Activated naive CD4-positive, alpha-beta T cell treated with anti-CD3 and anti-CD28 coated beads, Interleukin-2, amount 10 ng/mL, durations not matched to agents 7 days and 5 days (primary cell): ENCODE measurements around the gene AFF3.

Source experiments
- CTCF ChIA-PET: fragments of 350-600 bp; sonication (Branson Sonifier 250); formaldehyde crosslinking; loops from one replicate; lab custom pipeline; 2021; ENCODE audit warnings: antibody characterized with exemption; lab: Charles Lee
- DNase-seq: peaks from one replicate; pipeline ENCODE4 v3.0.0-alpha.2; 2020
- H3K27ac Mint-ChIP-seq: one replicate; pipeline ENCODE4 v1.8.0; 2021; ENCODE audit warnings: mild to moderate bottlenecking, moderate library complexity, mixed read lengths
- H3K27me3 Mint-ChIP-seq: one replicate; pipeline ENCODE4 v1.8.0; 2021; ENCODE audit warnings: mild to moderate bottlenecking, mixed read lengths
- H3K36me3 Mint-ChIP-seq: one replicate; pipeline ENCODE4 v1.8.0; 2021; ENCODE audit warnings: mixed read lengths
- H3K4me1 Mint-ChIP-seq: one replicate; pipeline ENCODE4 v1.8.0; 2021; ENCODE audit warnings: mixed read lengths
- H3K4me3 Mint-ChIP-seq: one replicate; pipeline ENCODE4 v1.8.0; 2021; ENCODE audit warnings: mild to moderate bottlenecking, moderate library complexity, mixed read lengths
- H3K9me3 Mint-ChIP-seq: one replicate; pipeline ENCODE4 v1.8.0; 2021; ENCODE audit warnings: mixed read lengths

AFF3 gene

DNA sequence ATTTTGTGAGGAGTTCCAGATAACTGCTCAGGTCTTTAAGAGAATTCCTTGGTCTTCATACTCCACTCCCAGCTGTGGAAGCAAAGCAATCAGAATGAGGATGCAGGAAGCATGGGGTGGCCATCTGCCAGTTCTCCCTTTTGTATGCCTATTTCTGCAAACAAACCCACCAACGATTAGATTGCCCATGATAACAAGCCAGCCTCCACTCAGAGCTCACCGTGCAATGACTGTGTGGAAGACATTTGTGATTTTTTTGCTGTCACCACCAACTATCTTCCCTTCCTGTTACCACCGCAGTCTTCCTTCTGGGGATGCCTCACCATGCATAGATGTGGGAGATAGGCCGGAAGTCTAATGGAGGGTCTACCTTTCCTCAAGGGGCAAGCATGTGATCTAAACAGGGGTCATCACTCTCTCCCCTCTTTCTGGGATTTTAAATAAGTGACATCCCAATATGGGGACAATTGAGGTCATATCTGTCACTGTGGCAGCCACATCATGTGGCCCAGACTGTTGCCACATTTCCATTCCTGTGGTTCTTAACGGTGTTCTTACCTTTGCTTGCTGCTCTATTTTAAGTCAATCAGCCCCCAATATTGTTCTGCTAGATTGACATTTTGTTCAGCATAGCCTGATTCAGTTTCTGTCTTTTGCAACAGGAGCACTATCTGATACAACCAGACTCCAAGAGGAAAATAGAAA lies 4.4 kb downstream of the AFF3 start:
- peak overlapping the region; percentile 59 for H3K27ac Mint-ChIP-seq
- H3K9me3 Mint-ChIP-seq: no peaks in the 10 kb centered on the region
- CTCF ChIA-PET: interaction anchor here (0.6 kb wide), 1 partner anchor 23 kb away, joined by 3 read pairs; no protein-coding TSS in a partner anchor
- no peak overlapping the region for H3K4me3 Mint-ChIP-seq
- H3K27me3 Mint-ChIP-seq: peaks cover 6% of the 10 kb centered on the region
- DNase-seq: peak; percentile 24
- peaks cover 10% of the 10 kb centered on the region for H3K36me3 Mint-ChIP-seq
- peaks cover 56% of the 10 kb centered on the region for H3K4me1 Mint-ChIP-seq

DNA sequence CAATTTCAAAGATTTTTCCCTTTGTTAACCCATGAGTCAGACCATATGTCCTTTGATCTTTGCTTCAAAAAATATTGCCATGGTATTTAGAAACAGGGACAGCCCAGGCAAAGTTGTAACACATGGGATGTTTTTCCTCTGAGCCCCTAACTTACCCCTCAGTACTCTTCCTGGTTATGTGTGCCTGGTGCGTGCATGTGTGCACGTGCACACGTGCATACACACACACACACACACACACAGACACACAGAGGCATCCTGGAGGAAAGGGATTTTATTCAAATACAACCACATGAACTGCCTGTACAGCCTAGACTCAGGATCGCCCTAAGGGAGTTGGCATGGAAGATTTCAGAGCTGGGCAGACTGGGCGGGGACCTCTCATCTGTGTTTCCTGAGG lies 5.1 kb downstream of the AFF3 start:
- no peak for DNase-seq
- peaks cover 10% of the 10 kb centered on the region for H3K36me3 Mint-ChIP-seq
- H3K9me3 Mint-ChIP-seq: no peaks in the 10 kb centered on the region
- H3K4me1 Mint-ChIP-seq: peaks cover 49% of the 10 kb centered on the region
- no peak overlapping the region for H3K4me3 Mint-ChIP-seq
- CTCF ChIA-PET: interaction anchor here (0.6 kb wide), 1 partner anchor 23 kb away, joined by 3 read pairs; no protein-coding TSS in a partner anchor
- peaks cover 4% of the 10 kb centered on the region for H3K27me3 Mint-ChIP-seq
- H3K27ac Mint-ChIP-seq: no peak overlapping the region

DNA sequence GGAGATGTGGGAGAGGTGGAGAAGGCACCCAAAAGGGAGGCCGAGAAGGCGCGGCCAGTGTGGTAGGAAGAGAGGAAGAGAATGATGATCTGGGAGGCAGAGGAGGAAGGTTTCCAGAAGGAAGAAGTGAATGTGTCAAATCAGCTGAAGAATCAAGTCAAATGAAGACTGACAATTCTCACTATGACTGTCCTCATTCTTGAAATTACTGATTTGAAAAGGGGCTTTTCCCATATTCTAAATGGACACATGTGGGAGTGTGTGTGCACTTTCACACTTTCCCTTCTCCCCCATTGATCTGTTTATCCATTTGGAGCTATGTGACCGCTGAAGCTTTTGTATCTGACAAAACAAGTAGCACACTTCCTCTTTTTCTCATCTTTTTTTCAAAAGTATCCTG lies 6.1 kb downstream of the AFF3 start:
- no peak for DNase-seq
- no peaks in the 10 kb centered on the region for H3K27me3 Mint-ChIP-seq
- H3K27ac Mint-ChIP-seq: no peak overlapping the region
- H3K4me1 Mint-ChIP-seq: peaks cover 39% of the 10 kb centered on the region
- peaks cover 10% of the 10 kb centered on the region for H3K36me3 Mint-ChIP-seq
- H3K9me3 Mint-ChIP-seq: no peaks in the 10 kb centered on the region
- CTCF ChIA-PET: no interaction called here
- H3K4me3 Mint-ChIP-seq: no peak overlapping the region

DNA sequence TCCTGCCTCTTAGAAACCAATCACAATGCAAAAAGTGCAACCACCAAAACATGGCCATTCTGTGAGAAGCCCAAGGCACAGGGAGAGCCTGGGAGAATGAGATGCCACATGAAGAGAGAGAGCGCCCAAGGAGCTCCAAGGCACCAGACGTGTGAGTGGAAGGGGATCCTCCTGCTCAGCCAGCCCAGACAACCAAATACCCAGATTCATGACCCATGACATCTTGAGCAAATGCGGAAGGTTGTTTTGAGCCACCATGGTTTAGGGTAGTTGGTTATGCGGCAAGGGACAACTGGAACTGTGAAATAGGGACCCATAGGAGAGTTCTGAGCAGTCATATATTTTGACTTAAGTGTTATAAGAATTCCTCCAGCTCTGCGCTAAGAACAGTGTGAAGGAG lies 7.0 kb downstream of the AFF3 start:
- Mint-ChIP-seq H3K4me3 (no peak overlapping the region), H3K9me3 (no peaks in the 10 kb centered on the region), H3K36me3 (peaks cover 8% of the 10 kb centered on the region), H3K27ac (no peak overlapping the region), H3K27me3 (no peaks in the 10 kb centered on the region), H3K4me1 (peaks cover 30% of the 10 kb centered on the region)
- CTCF ChIA-PET: no interaction called here
- no peak for DNase-seq

- CTCF ChIA-PET: no interaction called here
- Mint-ChIP-seq H3K27ac (no peak overlapping the region), H3K4me1 (no peaks in the 10 kb centered on the region), H3K4me3 (no peak overlapping the region), H3K9me3 (no peaks in the 10 kb centered on the region), H3K36me3 (peaks cover under 1% of the 10 kb centered on the region), H3K27me3 (no peaks in the 10 kb centered on the region)
- DNase-seq: no peak
Measured at GRCh38 chr2:100130595-100131391, 11.6 kb downstream of the AFF3 start.

- Mint-ChIP-seq H3K36me3 (peaks cover 14% of the 10 kb centered on the region), H3K9me3 (peaks cover 9% of the 10 kb centered on the region), H3K27me3 (no peaks in the 10 kb centered on the region), H3K27ac (no peak overlapping the region), H3K4me1 (peaks cover 4% of the 10 kb centered on the region), H3K4me3 (no peak overlapping the region)
- CTCF ChIA-PET: no interaction called here
- DNase-seq: no peak
Measured at GRCh38 chr2:100126897-100127401, 15.4 kb downstream of the AFF3 start.

- CTCF ChIA-PET: no interaction called here
- DNase-seq: no peak
- Mint-ChIP-seq H3K4me1 (peaks cover 4% of the 10 kb centered on the region), H3K4me3 (no peak overlapping the region), H3K9me3 (peaks cover 9% of the 10 kb centered on the region), H3K27ac (no peak overlapping the region), H3K36me3 (peaks cover 17% of the 10 kb centered on the region), H3K27me3 (no peaks in the 10 kb centered on the region)
Measured at GRCh38 chr2:100126201-100126600, 16.2 kb downstream of the AFF3 start.

DNA sequence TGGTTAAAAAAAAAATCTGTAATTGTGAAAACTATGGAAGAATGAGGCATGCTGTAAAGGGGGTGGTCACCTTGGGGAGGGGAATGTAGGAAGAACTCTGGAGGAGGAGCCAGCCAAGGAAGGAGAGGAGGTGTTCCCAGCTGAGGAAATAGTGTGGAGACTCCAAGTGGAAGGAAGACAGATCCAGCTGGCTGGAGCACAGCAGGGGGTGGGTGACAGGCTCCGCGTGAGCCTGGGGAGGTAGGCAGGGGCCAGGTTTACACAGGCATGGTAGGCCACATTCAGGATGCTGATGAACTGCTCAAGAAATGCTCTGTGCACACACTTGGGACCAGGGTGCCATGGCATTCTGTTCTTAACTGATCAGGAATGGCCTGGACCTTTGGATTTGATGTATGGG lies 16.8 kb downstream of the AFF3 start:
- peaks cover 9% of the 10 kb centered on the region for H3K9me3 Mint-ChIP-seq
- H3K36me3 Mint-ChIP-seq: peaks cover 19% of the 10 kb centered on the region
- H3K4me3 Mint-ChIP-seq: no peak overlapping the region
- no peaks in the 10 kb centered on the region for H3K27me3 Mint-ChIP-seq
- peaks cover 4% of the 10 kb centered on the region for H3K4me1 Mint-ChIP-seq
- no peak overlapping the region for H3K27ac Mint-ChIP-seq
- no peak for DNase-seq
- CTCF ChIA-PET: no interaction called here

GRCh38 chr2:100124761-100125160 lies 17.6 kb downstream of the AFF3 start:
- CTCF ChIA-PET: no interaction called here
- peaks cover 21% of the 10 kb centered on the region for H3K36me3 Mint-ChIP-seq
- H3K27me3 Mint-ChIP-seq: no peaks in the 10 kb centered on the region
- peaks cover 9% of the 10 kb centered on the region for H3K9me3 Mint-ChIP-seq
- H3K4me3 Mint-ChIP-seq: no peak overlapping the region
- H3K4me1 Mint-ChIP-seq: peaks cover 4% of the 10 kb centered on the region
- no peak overlapping the region for H3K27ac Mint-ChIP-seq
- no peak for DNase-seq

DNA sequence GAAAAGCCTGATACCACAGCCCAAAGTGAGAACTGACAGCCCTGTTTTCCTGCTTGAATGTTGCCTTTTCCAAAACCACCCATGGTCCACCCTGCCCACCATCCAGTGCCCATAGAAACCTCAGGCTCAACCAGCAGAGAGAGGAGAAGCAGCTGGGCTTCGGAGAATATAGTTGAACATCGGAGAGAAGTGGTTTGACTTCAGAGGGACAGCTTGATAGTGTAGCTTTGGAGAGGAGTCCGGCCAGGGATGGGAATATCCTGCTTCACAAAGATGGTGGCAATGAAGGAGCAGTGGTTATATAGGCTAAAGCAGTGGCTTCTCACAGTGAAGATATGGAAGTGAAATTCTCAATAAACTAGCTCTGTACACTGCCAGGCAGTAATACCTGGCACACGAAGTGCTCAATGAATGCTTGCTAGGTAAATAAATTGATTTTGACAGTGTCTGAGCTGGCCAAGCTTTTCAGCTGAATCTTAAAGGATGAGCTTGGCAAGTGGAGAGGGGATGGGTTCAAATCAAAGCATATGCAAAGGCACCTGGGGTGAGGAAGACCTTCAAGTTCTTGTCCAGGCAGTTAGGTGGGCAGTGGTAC lies 21.2 kb downstream of the AFF3 start:
- CTCF ChIA-PET: no interaction called here
- H3K36me3 Mint-ChIP-seq: peaks cover 41% of the 10 kb centered on the region
- H3K27ac Mint-ChIP-seq: no peak overlapping the region
- no peak for DNase-seq
- no peaks in the 10 kb centered on the region for H3K27me3 Mint-ChIP-seq
- peaks cover 18% of the 10 kb centered on the region for H3K9me3 Mint-ChIP-seq
- peaks cover 4% of the 10 kb centered on the region for H3K4me1 Mint-ChIP-seq
- H3K4me3 Mint-ChIP-seq: no peak overlapping the region

GRCh38 chr2:100119235-100119634 lies 23.2 kb downstream of the AFF3 start:
- Mint-ChIP-seq H3K36me3 (peaks cover 36% of the 10 kb centered on the region), H3K4me1 (peaks cover 12% of the 10 kb centered on the region), H3K4me3 (no peak overlapping the region), H3K9me3 (peaks cover 15% of the 10 kb centered on the region), H3K27ac (no peak overlapping the region), H3K27me3 (no peaks in the 10 kb centered on the region)
- CTCF ChIA-PET: no interaction called here
- DNase-seq: no peak

GRCh38 chr2:100113990-100114433 lies 28.4 kb downstream of the AFF3 start:
- Mint-ChIP-seq H3K4me1 (peaks cover 45% of the 10 kb centered on the region), H3K9me3 (peaks cover 12% of the 10 kb centered on the region), H3K36me3 (peaks cover 24% of the 10 kb centered on the region), H3K27ac (peak overlapping the region; percentile 87), H3K27me3 (no peaks in the 10 kb centered on the region), H3K4me3 (no peak overlapping the region)
- DNase-seq: peak; percentile 38
- CTCF ChIA-PET: no interaction called here

DNA sequence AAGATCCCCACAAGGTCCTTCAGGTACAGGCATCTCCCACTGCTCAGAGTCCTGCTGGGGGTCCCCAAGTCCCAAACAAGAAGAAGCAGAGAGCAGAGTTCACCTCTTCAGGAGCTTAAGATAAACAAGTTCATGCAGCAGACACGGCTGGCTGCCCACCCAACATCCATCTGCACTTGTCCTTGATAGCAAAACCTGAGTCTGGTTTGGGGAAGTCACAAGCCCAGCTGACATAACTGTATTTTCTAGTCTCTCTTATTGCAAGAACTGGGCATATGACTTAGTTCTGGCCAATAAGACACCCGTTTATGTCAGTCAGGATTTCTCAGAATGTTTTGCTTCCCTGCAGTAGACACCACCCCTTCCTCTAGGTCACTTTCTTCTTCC lies 31.8 kb downstream of the AFF3 start:
- H3K36me3 Mint-ChIP-seq: peaks cover 18% of the 10 kb centered on the region
- no peak for DNase-seq
- peaks cover 20% of the 10 kb centered on the region for H3K27me3 Mint-ChIP-seq
- no peak overlapping the region for H3K27ac Mint-ChIP-seq
- no peak overlapping the region for H3K4me3 Mint-ChIP-seq
- H3K9me3 Mint-ChIP-seq: no peaks in the 10 kb centered on the region
- CTCF ChIA-PET: interaction anchor here (0.7 kb wide), 1 partner anchor 289 kb away, joined by 3 read pairs; no protein-coding TSS in a partner anchor
- H3K4me1 Mint-ChIP-seq: peaks cover 47% of the 10 kb centered on the region

- H3K27ac Mint-ChIP-seq: no peak overlapping the region
- H3K4me3 Mint-ChIP-seq: no peak overlapping the region
- H3K9me3 Mint-ChIP-seq: no peaks in the 10 kb centered on the region
- H3K36me3 Mint-ChIP-seq: peaks cover 18% of the 10 kb centered on the region
- CTCF ChIA-PET: interaction anchor here (0.7 kb wide), 1 partner anchor 289 kb away, joined by 3 read pairs; no protein-coding TSS in a partner anchor
- H3K4me1 Mint-ChIP-seq: peaks cover 48% of the 10 kb centered on the region
- no peak for DNase-seq
- peaks cover 25% of the 10 kb centered on the region for H3K27me3 Mint-ChIP-seq
Measured at GRCh38 chr2:100109986-100110613, 32.3 kb downstream of the AFF3 start.
